Caco-2 (cell line): ENCODE data around the gene DAPK1. TPM values are rescaled to one million over a fixed set of nuclear protein-coding genes. Genes with fewer than 3 reads are reported as not detected.

Experiments
- BruUV-seq: library from RNA; stranded (reverse); fragments of 400-500 nt; replicated peaks from 2 replicates; lab custom pipeline; 2021; lab: Mats Ljungman, UMichigan
- CTCF ChIA-PET: fragments of 300-600 bp; sonication (Branson Sonifier 250); formaldehyde crosslinking; loops from one replicate; lab custom pipeline; 2022; ENCODE audit warnings: antibody characterized with exemption; lab: Charles Lee
- POLR2A ChIA-PET: fragments of 300-600 bp; sonication (Branson Sonifier 250); formaldehyde crosslinking; loops from one replicate; lab custom pipeline; 2022; ENCODE audit warnings: antibody characterized with exemption; lab: Charles Lee
- DNase-seq, 2 experiments: peaks; one replicate each; pipeline versions ENCODE4 v3.0.0 to v3.0.0-alpha.2; 2020 to 2022
- H3K27me3 ChIP-seq: replicated peaks from 2 replicates; pipeline ENCODE4 v1.6.0; 2011; ENCODE audit warnings: low read length; ENCODE audit not compliant: control insufficient read depth, insufficient read depth
- H3K36me3 ChIP-seq: 2 replicates; pipeline ENCODE4 v1.5.1; 2011; ENCODE audit warnings: low read length; ENCODE audit not compliant: control insufficient read depth, insufficient read depth
- H3K4me1 ChIP-seq: fragments of 250-450 bp; sonication (Bioruptor Pico); 2 replicates; pipeline ENCODE4 v1.5.1; 2020; ENCODE audit warnings: mild to moderate bottlenecking
- H3K4me3 ChIP-seq: 2 replicates; pipeline ENCODE4 v1.5.1; 2011; ENCODE audit warnings: low read depth, mild to moderate bottlenecking, control low read depth, low read length
- H3K9me3 ChIP-seq: fragments of 250-450 bp; sonication (Bioruptor Pico); 2 replicates; pipeline ENCODE4 v1.5.1; 2020; ENCODE audit warnings: mild to moderate bottlenecking, moderate library complexity
- H3K27ac Mint-ChIP-seq: one replicate; pipeline ENCODE4 v1.8.0; 2022; ENCODE audit warnings: mixed read lengths; ENCODE audit not compliant: unreplicated experiment
- H3K27me3 Mint-ChIP-seq: one replicate; pipeline ENCODE4 v1.8.0; 2022; ENCODE audit warnings: mixed read lengths; ENCODE audit not compliant: insufficient read depth, unreplicated experiment
- H3K36me3 Mint-ChIP-seq: one replicate; pipeline ENCODE4 v1.8.0; 2022; ENCODE audit warnings: mild to moderate bottlenecking, mixed read lengths; ENCODE audit not compliant: insufficient read depth, unreplicated experiment
- H3K4me1 Mint-ChIP-seq: one replicate; pipeline ENCODE4 v1.8.0; 2022; ENCODE audit warnings: low read depth, mixed read lengths; ENCODE audit not compliant: unreplicated experiment
- H3K4me3 Mint-ChIP-seq: one replicate; pipeline ENCODE4 v1.8.0; 2022; ENCODE audit warnings: mild to moderate bottlenecking, moderate library complexity, mixed read lengths; ENCODE audit not compliant: unreplicated experiment
- H3K9me3 Mint-ChIP-seq: one replicate; pipeline ENCODE4 v1.8.0; 2022; ENCODE audit warnings: mixed read lengths; ENCODE audit not compliant: unreplicated experiment
- CTCF ChIP-seq, 2 experiments: fragments of 200-600 bp in 1 of 2; IDR thresholded peaks; 1 replicate in 1 of 2; 2 replicates in 1 of 2; pipeline versions ENCODE4 v1.5.1 to v1.8.0; 2011 to 2022; ENCODE audit warnings: antibody characterized with exemption in 1 of 2, control low read depth in 1 of 2, inconsistent platforms in 1 of 2, low read depth in 1 of 2, low read length in 1 of 2, mild to moderate bottlenecking in 1 of 2, moderate library complexity in 1 of 2; ENCODE audit not compliant: insufficient read depth in 1 of 2, severe bottlenecking in 1 of 2, unreplicated experiment in 1 of 2
- intact Hi-C: fragments of 100-400 bp; cut with micrococcal nuclease; formaldehyde crosslinking; loops from one replicate; pipeline ENCODE4 v1.10.0; 2022; ENCODE audit not compliant: unreplicated experiment
- total RNA-seq: library from RNA; stranded (reverse); gene quantifications from 2 replicates; pipeline ENCODE4 v1.2.3, GENCODE V29; 2022

Gene DAPK1
- total RNA-seq, 1 experiment from 2014 or later, result 79.2 TPM

GRCh38 chr9:87567001-87567400 lies 69.3 kb downstream of the DAPK1 start:
- Mint-ChIP-seq H3K9me3 (no peaks in the 10 kb centered on the region), H3K4me1 (peaks cover 7% of the 10 kb centered on the region), H3K27ac (no peak overlapping the region), H3K27me3 (no peaks in the 10 kb centered on the region), H3K4me3 (no peak overlapping the region), H3K36me3 (peaks cover 12% of the 10 kb centered on the region)
- intact Hi-C loops, result no loop called here
- Histone ChIP-seq H3K4me1 (peaks cover 28% of the 10 kb centered on the region), H3K27me3 (no peaks in the 10 kb centered on the region), H3K9me3 (no peaks in the 10 kb centered on the region), H3K4me3 (no peak overlapping the region), H3K36me3 (no peaks in the 10 kb centered on the region)
- CTCF ChIA-PET, result no interaction called here
- no peak for DNase-seq
- POLR2A ChIA-PET, result no interaction called here
- no TSS peak for BruUV-seq
- TF ChIP-seq CTCF (IDR thresholded peaks at IDR 0.05; ENCODE audit: insufficient read depth in 1 of 2, low read depth in 1 of 2, low read length in 1 of 2, severe bottlenecking in 1 of 2, unreplicated experiment in 1 of 2), result no peak

- Histone ChIP-seq H3K4me1 (peaks cover 34% of the 10 kb centered on the region), H3K36me3 (no peaks in the 10 kb centered on the region), H3K27me3 (no peaks in the 10 kb centered on the region), H3K4me3 (no peak overlapping the region), H3K9me3 (no peaks in the 10 kb centered on the region)
- Mint-ChIP-seq H3K4me1 (peaks cover 7% of the 10 kb centered on the region), H3K36me3 (peaks cover 12% of the 10 kb centered on the region), H3K27me3 (no peaks in the 10 kb centered on the region), H3K9me3 (no peaks in the 10 kb centered on the region), H3K4me3 (no peak overlapping the region), H3K27ac (no peak overlapping the region)
- ChIA-PET CTCF (no interaction called here), POLR2A (no interaction called here)
- intact Hi-C loops, result no loop called here
- DNase-seq, result no peak
- no TSS peak for BruUV-seq
- no peak for TF ChIP-seq CTCF (IDR thresholded peaks at IDR 0.05; ENCODE audit: insufficient read depth in 1 of 2, low read depth in 1 of 2, low read length in 1 of 2, severe bottlenecking in 1 of 2, unreplicated experiment in 1 of 2)
Observed at GRCh38 chr9:87567571-87567970, 69.9 kb downstream of the DAPK1 start.

DNA sequence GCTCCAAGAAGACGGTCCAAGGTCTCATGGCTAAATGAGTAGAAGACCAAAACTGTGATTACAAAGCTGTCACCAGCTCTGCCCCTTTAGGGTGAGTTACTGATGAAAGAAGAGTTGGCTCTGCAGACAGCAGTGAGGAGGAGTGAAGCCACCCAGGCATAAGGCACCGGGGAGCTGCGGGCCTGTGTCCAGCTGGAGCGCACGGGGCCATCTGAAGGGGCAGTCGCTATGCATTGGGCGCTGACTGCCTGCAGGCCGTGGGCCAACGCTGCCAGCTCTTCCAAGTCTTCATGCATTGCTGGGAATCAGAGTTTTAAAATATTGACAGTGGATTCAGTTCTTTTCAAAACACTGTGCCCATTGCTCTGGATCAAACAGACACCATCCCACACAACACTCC lies 70.3 kb downstream of the DAPK1 start:
- Histone ChIP-seq H3K9me3 (no peaks in the 10 kb centered on the region), H3K27me3 (no peaks in the 10 kb centered on the region), H3K4me3 (no peak overlapping the region), H3K4me1 (peaks cover 34% of the 10 kb centered on the region), H3K36me3 (no peaks in the 10 kb centered on the region)
- Mint-ChIP-seq H3K27ac (no peak overlapping the region), H3K4me3 (no peak overlapping the region), H3K9me3 (no peaks in the 10 kb centered on the region), H3K36me3 (peaks cover 12% of the 10 kb centered on the region), H3K27me3 (no peaks in the 10 kb centered on the region), H3K4me1 (peaks cover 7% of the 10 kb centered on the region)
- ChIA-PET CTCF (no interaction called here), POLR2A (no interaction called here)
- DNase-seq, result no peak
- intact Hi-C loops, result no loop called here
- BruUV-seq, result no TSS peak
- TF ChIP-seq CTCF (IDR thresholded peaks at IDR 0.05; ENCODE audit: insufficient read depth in 1 of 2, low read depth in 1 of 2, low read length in 1 of 2, severe bottlenecking in 1 of 2, unreplicated experiment in 1 of 2), result no peak
